GM21717 (cell line): ENCODE data around the gene SYT8.

Source experiments
- ATAC-seq: cut with Tn5 transposase; IDR thresholded peaks from one replicate; pipeline ENCODE4 v1.9.1; 2021; ENCODE audit warnings: mild to moderate bottlenecking, moderate library complexity; ENCODE audit not compliant: unreplicated experiment

Gene SYT8

GRCh38 chr11:1857064-1857463, 22.3 kb downstream of the SYT8 start:
- ATAC-seq: no peak

- no peak for ATAC-seq
These were observed 23.4 kb downstream of the SYT8 start for GRCh38 chr11:1858154-1858553.

- ATAC-seq: no peak
These were observed 23.8 kb downstream of the SYT8 start for GRCh38 chr11:1858576-1858975.

GRCh38 chr11:1859004-1859403, 24.2 kb downstream of the SYT8 start:
- ATAC-seq: no peak

- ATAC-seq: no peak
These were observed 25.3 kb downstream of the SYT8 start for GRCh38 chr11:1860108-1860507.

GRCh38 chr11:1861435-1862411, 26.9 kb downstream of the SYT8 start:
- ATAC-seq: no peak

GRCh38 chr11:1862588-1863351, 28.0 kb downstream of the SYT8 start:
- ATAC-seq: no peak

GRCh38 chr11:1863352-1864216, 28.8 kb downstream of the SYT8 start:
- no peak for ATAC-seq

GRCh38 chr11:1864231-1864630, 29.4 kb downstream of the SYT8 start:
- ATAC-seq: no peak

GRCh38 chr11:1864831-1865665, 30.3 kb downstream of the SYT8 start:
- no peak for ATAC-seq

GRCh38 chr11:1866226-1866625, 31.4 kb downstream of the SYT8 start:
- ATAC-seq: no peak

GRCh38 chr11:1866776-1867175, 32.0 kb downstream of the SYT8 start:
- ATAC-seq: no peak

- ATAC-seq: no peak
These were observed 32.6 kb downstream of the SYT8 start for GRCh38 chr11:1867381-1867780.

- no peak for ATAC-seq
These were observed 33.4 kb downstream of the SYT8 start for GRCh38 chr11:1868056-1868635.

GRCh38 chr11:1868636-1869291, 34.0 kb downstream of the SYT8 start:
- ATAC-seq: no peak

GRCh38 chr11:1869427-1870325, 34.9 kb downstream of the SYT8 start:
- no peak for ATAC-seq

GRCh38 chr11:1870326-1870696, 35.5 kb downstream of the SYT8 start:
- no peak for ATAC-seq
